ENCODE data around the gene FAM110D.

The FAM110D gene

DNA sequence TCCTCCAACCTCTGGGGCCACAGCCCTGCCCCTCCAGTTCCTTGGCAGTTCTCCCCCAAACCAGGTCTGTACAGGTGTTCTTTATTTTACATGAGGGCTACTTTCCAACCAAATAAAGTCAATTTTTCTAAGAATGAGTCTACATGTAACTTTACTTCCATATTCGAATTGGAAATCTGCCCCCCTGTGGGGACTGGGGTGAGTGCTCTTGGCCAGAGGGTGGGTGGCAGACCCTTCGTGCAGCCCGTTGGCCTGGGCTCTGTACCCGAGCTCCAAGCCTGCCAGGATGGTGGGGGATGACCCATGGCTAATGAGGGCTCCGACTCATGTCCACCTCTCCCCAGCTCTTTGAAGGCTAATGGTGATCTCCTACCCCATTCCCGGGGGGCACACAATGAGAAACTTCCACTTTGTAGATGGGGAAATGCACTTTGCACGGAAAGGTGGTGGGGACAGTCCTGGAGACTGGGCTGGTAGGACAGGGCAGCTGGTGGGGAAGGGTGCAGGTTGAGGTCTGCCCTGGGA is 30.9 kb downstream of the FAM110D start:
- TF ChIP-seq, protein P1, sequence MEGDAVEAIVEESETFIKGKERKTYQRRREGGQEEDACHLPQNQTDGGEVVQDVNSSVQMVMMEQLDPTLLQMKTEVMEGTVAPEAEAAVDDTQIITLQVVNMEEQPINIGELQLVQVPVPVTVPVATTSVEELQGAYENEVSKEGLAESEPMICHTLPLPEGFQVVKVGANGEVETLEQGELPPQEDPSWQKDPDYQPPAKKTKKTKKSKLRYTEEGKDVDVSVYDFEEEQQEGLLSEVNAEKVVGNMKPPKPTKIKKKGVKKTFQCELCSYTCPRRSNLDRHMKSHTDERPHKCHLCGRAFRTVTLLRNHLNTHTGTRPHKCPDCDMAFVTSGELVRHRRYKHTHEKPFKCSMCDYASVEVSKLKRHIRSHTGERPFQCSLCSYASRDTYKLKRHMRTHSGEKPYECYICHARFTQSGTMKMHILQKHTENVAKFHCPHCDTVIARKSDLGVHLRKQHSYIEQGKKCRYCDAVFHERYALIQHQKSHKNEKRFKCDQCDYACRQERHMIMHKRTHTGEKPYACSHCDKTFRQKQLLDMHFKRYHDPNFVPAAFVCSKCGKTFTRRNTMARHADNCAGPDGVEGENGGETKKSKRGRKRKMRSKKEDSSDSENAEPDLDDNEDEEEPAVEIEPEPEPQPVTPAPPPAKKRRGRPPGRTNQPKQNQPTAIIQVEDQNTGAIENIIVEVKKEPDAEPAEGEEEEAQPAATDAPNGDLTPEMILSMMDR (IDR thresholded peaks at IDR 0.05; ENCODE audit: low read depth, low read length, missing control alignments) = no peak
- no peak for DNase-seq (ENCODE audit: low read depth)
- H3K4me3 ChIP-seq (ENCODE audit: low read depth, low read length) = no peak overlapping the region

GRCh38 chr1:26190373-26190987 is 31.6 kb downstream of the FAM110D start, which contains the start of gene CATSPER4:
CATSPER4 (plus strand) TSS chr1:26190602; CDS start chr1:26190628, 26 bp downstream.
- H3K4me3 ChIP-seq (ENCODE audit: low read depth, low read length) = no peak within 1 kb of the TSS
- TF ChIP-seq, protein P1 (IDR thresholded peaks at IDR 0.05; ENCODE audit: low read depth, low read length, missing control alignments) = no peak
- DNase-seq (ENCODE audit: low read depth) = no peak

- no peak for DNase-seq (ENCODE audit: low read depth)
- TF ChIP-seq, protein P1 (IDR thresholded peaks at IDR 0.05; ENCODE audit: low read depth, low read length, missing control alignments) = no peak
- H3K4me3 ChIP-seq (ENCODE audit: low read depth, low read length) = no peak overlapping the region
Measured at GRCh38 chr1:26191739-26192138, 32.9 kb downstream of the FAM110D start.

GRCh38 chr1:26195805-26196204 is 36.9 kb downstream of the FAM110D start:
- TF ChIP-seq, protein P1 (IDR thresholded peaks at IDR 0.05; ENCODE audit: low read depth, low read length, missing control alignments) = no peak

DNA sequence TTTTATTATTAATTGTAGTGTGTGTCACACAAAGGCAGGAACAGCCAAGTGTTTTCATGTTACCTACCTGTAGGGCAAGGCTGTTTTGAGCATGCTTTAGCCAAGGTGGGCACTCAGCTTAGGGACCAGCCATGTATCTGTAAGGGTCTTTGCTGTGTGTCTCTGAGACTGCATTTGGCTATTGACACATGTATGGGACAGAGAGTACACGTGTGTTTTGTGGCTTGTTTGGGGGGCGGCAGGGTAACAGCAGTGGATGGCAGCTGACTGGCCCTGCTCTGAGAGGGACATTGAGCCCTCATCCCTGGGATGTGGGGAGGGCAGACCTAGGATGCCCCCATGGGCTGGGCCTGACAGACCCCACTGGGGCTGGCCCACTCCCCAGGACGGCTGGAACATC is 38.4 kb downstream of the FAM110D start:
- DNase-seq (ENCODE audit: low read depth) = no peak
- no peak overlapping the region for H3K4me3 ChIP-seq (ENCODE audit: low read depth, low read length)
- TF ChIP-seq, protein P1 (IDR thresholded peaks at IDR 0.05; ENCODE audit: low read depth, low read length, missing control alignments) = no peak

More at GRCh38 chr1:26195805-26196204, 36.9 kb downstream of the FAM110D start:
- H3K4me3 ChIP-seq (ENCODE audit: low read depth, low read length) = no peak overlapping the region
- no peak for DNase-seq (ENCODE audit: low read depth)

DNA sequence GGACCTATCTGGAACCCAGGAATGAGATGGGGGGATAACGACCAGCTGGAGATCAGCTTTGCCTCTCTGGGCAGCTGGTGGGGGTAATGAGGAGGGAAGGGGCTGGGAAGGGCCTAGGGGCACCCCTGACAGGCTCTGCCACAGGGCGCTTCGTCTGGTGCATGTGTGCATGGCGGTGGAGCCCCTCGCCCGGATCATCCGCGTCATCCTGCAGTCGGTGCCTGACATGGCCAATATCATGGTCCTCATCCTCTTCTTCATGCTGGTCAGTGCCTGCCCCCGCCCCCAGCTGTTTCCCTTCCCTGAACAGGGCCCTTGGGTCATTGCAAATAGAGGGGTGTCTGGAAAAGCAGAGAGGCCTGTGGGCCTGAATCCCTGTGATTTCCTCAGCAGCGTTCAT is 38.9 kb downstream of the FAM110D start:
- TF ChIP-seq, protein P1 (IDR thresholded peaks at IDR 0.05; ENCODE audit: low read depth, low read length, missing control alignments) = no peak
- no peak for DNase-seq (ENCODE audit: low read depth)
- no peak overlapping the region for H3K4me3 ChIP-seq (ENCODE audit: low read depth, low read length)

DNA sequence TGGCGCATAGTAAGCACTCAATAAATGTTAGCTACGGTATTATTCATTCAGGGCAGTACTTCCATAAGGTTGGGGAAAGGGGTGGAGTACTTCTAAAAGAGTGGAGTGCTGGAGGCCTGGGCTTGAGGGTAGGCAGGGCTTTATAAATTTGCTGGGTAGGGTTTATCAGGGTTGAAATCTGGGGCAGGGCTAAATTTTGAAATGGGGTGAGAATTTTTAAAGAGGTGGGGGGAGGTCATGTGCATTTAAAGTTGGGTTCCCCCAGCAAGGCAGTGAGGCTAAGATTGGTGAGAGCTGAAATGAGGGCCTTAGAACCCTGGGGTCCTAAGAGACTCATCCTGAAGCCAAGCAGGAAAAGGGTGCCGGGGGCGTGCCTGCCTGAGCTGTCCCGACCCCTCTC is 41.5 kb downstream of the FAM110D start:
- TF ChIP-seq, protein P1 (IDR thresholded peaks at IDR 0.05; ENCODE audit: low read depth, low read length, missing control alignments) = no peak
- DNase-seq (ENCODE audit: low read depth) = no peak
- H3K4me3 ChIP-seq (ENCODE audit: low read depth, low read length) = no peak overlapping the region
